Duodenal mucosa (tissue), 2 donors: ENCODE measurements around the gene SQSTM1.

Experiments
- H3K27ac ChIP-seq: one replicate; pipeline ENCODE4 v1.7.0; 2013; ENCODE audit warnings: low read depth, low read length
- H3K27me3 ChIP-seq, 2 donors: one replicate each; pipeline ENCODE4 v1.7.0; 2013; ENCODE audit warnings: low read length in 2 of 2, control low read depth in 1 of 2; ENCODE audit not compliant: insufficient read depth in 2 of 2, control insufficient read depth in 1 of 2
- H3K36me3 ChIP-seq, 2 donors: one replicate each; pipeline ENCODE4 v1.7.0; 2013; ENCODE audit warnings: low read length in 2 of 2, control low read depth in 1 of 2; ENCODE audit not compliant: insufficient read depth in 2 of 2, control insufficient read depth in 1 of 2
- H3K4me1 ChIP-seq, 2 donors: one replicate each; pipeline ENCODE4 v1.7.0; 2013; ENCODE audit warnings: low read length in 2 of 2, control low read depth in 1 of 2; ENCODE audit not compliant: insufficient read depth in 2 of 2, control insufficient read depth in 1 of 2
- H3K4me3 ChIP-seq, 2 donors: one replicate each; pipeline ENCODE4 v1.7.0; 2013; ENCODE audit warnings: low read length in 2 of 2, low read depth in 1 of 2
- H3K9ac ChIP-seq, 2 donors: one replicate each; pipeline ENCODE4 v1.7.0; 2013; ENCODE audit warnings: low read length in 2 of 2, low read depth in 1 of 2
- H3K9me3 ChIP-seq, 2 donors: one replicate each; pipeline ENCODE4 v1.7.0; 2013; ENCODE audit warnings: low read length in 2 of 2, control low read depth in 1 of 2; ENCODE audit not compliant: control insufficient read depth in 1 of 2

SQSTM1 gene

DNA sequence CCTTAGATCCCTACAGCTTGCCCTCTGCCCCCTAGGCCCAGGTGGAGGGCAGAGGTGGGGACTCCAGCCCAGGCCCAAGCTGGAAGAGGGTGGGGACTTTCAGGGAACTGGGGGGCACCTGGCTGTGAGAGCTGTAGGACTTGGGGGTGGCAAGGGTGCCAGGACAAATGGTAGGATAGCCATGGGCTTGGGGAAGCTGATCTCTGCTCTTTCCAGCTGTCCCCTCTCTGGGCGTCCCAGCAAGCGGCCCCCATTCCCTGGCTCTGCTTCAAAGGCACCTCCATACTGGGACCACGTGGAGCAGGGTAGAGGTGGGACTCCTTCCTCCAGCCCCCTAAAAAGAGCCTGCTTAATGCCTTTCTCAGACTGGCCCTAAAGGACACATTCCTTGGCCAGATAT, 26.5 kb upstream of the SQSTM1 start:
- Histone ChIP-seq H3K27ac (no peak overlapping the region), H3K4me1 (peaks cover 32 to 37% of the 10 kb centered on the region in 2 donors), H3K4me3 (peak overlapping the region in 1 of 2 donors; percentile 22)

DNA sequence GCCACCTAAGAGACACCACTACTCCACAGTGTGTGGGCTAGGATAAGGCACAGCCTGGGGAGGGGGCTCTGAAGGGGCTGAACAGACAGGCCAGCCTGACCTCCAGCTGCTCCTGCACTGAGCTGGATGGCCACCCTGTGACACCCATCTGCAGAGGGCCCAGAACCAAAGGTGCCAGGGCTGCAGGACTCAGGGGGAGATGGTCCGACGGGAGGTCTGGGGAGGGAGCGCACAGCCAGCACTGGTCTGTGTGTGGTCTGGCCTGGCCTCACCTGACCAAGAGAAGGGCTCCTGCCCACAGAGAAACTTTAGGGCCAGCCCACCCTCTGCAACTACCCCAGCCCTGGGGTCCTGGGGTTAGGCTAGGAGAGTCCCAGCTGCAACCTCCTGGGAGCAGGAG, 26.1 kb upstream of the SQSTM1 start:
- no peaks in the 10 kb centered on the region for H3K9me3 ChIP-seq
- H3K27ac ChIP-seq = no peak overlapping the region
- peak overlapping the region; percentile 46 to 70 for H3K9ac ChIP-seq
- H3K4me1 ChIP-seq = peaks cover 32 to 37% of the 10 kb centered on the region in 2 donors
- no peaks in the 10 kb centered on the region for H3K27me3 ChIP-seq
- peak overlapping the region; percentile 68 to 76 for H3K4me3 ChIP-seq
- peaks cover 18 to 31% of the 10 kb centered on the region in 2 donors for H3K36me3 ChIP-seq

More for the DNA sequence above, 26.5 kb upstream of the SQSTM1 start:
- no peaks in the 10 kb centered on the region for H3K27me3 ChIP-seq
- peak overlapping the region in 1 of 2 donors; percentile 9 for H3K9ac ChIP-seq
- H3K36me3 ChIP-seq = peaks cover 14 to 27% of the 10 kb centered on the region in 2 donors
- no peaks in the 10 kb centered on the region for H3K9me3 ChIP-seq

DNA sequence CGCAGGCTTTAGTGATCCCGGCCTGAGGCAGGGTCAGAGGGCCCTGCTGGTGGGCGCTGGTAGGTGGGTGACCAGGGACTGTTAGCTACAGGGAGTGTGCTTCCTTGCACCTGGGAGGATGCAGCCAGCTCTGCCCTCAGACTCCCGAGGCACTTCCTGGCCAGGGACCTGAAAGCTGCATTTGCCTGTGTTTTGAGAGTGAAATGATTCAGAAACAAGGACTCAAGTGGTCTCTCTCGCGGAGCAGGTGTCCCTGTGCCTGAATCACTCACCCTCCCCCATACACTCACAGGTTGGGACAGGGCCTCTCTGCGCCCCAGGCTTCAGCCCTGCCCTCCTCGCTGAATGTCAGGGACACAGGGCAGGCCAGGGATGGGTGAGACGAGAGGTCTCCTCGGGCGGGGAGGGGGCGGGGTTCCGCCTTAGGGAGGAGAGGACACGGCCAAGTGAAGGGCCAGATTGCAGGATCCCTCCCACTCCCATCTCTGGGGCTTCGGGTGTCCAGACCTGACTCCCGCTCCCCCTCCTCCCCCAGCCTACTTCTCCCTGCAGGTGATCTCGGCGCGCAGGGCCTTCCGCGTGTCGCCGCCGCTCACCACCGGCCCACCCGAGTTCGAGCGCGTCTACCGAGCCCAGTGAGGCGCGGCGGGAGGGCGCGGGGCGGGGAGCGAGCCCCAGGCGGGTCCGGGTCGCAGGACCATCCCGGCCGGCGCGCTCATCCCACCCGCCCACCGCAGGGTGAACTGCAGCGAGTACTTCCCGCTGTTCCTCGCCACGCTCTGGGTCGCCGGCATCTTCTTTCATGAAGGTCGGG, 25.4 kb upstream of the SQSTM1 start:
- Histone ChIP-seq H3K27me3 (no peaks in the 10 kb centered on the region), H3K27ac (peak overlapping the region; percentile 62), H3K4me1 (peaks cover 32 to 37% of the 10 kb centered on the region in 2 donors), H3K4me3 (peak overlapping the region; percentile 68 to 76), H3K9ac (peak overlapping the region; percentile 46 to 70), H3K36me3 (peaks cover 20 to 37% of the 10 kb centered on the region in 2 donors), H3K9me3 (no peaks in the 10 kb centered on the region)

DNA sequence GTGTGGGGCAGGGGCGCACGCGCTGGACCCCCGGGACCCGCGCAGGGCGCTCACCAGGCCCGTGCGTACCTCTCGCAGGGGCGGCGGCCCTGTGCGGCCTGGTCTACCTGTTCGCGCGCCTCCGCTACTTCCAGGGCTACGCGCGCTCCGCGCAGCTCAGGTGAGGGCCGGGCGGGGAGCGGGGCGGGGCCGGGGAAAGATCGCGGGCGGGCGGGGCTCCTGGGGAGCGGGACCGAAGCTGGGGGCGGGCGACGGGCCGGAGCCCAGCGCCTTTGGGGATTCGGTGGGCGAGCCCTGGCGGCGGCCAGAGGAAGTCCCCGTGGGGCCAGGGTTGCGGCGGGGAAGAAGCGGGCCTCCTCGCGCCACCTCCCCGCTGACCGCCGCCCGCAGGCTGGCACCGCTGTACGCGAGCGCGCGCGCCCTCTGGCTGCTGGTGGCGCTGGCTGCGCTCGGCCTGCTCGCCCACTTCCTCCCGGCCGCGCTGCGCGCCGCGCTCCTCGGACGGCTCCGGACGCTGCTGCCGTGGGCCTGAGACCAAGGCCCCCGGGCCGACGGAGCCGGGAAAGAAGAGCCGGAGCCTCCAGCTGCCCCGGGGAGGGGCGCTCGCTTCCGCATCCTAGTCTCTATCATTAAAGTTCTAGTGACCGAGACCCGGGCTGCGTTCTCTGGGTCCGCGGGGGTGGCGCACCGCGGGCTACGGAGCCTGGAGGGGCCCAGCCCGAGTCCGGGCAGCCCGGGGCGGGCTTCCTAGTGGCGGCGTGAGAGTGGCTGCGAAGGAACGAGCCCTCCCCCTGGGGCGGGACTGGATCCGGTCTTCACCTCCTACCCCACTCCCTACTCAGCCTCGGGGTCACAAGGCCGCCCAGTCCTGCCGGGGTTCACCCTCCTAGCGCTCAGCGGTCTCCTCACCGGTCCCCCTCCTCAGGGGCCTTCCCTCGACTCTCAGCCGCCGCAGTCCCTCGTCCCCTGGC, 24.6 kb upstream of the SQSTM1 start:
- H3K36me3 ChIP-seq = peaks cover 23 to 46% of the 10 kb centered on the region in 2 donors
- H3K27ac ChIP-seq = peak overlapping the region; percentile 62
- no peaks in the 10 kb centered on the region for H3K9me3 ChIP-seq
- peak overlapping the region; percentile 68 to 76 for H3K4me3 ChIP-seq
- peak overlapping the region; percentile 51 to 72 for H3K9ac ChIP-seq
- H3K27me3 ChIP-seq = no peaks in the 10 kb centered on the region
- peaks cover 32 to 37% of the 10 kb centered on the region in 2 donors for H3K4me1 ChIP-seq

DNA sequence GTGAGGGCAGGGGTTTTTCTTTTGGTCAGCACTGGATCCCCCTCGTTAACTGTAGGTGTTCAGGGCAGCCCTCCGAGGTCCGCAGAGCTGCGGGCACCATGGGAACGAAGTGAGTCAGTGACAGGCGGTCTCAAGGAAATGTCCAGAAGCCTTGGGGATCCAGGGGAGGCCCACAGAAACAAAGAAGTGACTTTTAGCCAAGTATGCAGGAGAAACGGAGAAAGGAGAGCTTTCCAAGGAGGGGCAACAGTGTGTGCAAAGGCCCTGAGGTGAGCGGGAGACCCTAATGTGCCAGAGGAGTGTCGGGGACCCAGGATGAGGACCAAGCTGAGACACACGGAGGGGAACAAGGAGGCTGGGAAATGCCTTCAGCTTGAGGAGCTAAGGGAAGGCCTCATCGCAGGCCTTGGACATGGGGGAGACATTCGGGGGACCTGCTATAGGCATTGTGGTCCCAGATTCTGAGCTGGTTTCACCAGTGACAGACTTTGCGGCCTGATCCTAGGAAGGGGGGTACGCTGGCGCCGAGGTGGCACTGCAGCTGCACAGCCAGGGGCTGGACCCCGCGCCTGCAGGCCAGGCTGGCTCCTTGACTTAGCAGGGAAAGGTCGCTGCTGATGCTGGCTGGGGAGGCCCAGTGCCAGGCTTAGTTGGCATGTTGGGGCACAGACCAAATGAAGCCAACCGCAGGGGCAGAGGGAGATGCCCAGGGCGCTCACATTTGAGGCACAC, 23.7 kb upstream of the SQSTM1 start:
- no peaks in the 10 kb centered on the region for H3K9me3 ChIP-seq
- peaks cover 28 to 49% of the 10 kb centered on the region in 2 donors for H3K36me3 ChIP-seq
- H3K9ac ChIP-seq = peak overlapping the region; percentile 51 to 72
- peak overlapping the region; percentile 62 for H3K27ac ChIP-seq
- H3K27me3 ChIP-seq = no peaks in the 10 kb centered on the region
- peaks cover 34 to 40% of the 10 kb centered on the region in 2 donors for H3K4me1 ChIP-seq
- peak overlapping the region; percentile 68 to 76 for H3K4me3 ChIP-seq

DNA sequence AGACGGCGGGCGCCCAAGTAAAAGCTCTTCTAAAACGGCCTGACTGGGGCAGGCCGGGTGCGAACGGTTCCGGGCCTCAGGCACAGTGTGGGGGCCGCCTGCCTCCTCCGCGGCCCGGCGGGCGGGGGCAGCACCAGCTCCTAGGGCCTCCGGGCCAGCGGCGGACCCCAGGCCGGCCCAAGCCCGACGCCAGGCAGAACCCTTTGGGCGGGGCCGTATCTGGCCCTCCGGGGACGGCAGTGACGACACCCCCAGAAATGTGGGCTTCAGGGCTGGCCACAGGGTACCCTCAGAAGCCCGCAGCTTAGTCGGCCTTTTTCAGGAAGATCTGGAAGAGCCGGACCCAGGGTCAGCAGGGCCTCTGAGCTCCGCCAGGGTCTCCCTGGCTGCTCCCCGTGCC, 23.0 kb upstream of the SQSTM1 start:
- no peak overlapping the region for H3K4me3 ChIP-seq
- peaks cover 34 to 53% of the 10 kb centered on the region in 2 donors for H3K36me3 ChIP-seq
- no peaks in the 10 kb centered on the region for H3K9me3 ChIP-seq
- H3K9ac ChIP-seq = no peak overlapping the region
- H3K27ac ChIP-seq = no peak overlapping the region
- no peaks in the 10 kb centered on the region for H3K27me3 ChIP-seq
- H3K4me1 ChIP-seq = peaks cover 41 to 44% of the 10 kb centered on the region in 2 donors

DNA sequence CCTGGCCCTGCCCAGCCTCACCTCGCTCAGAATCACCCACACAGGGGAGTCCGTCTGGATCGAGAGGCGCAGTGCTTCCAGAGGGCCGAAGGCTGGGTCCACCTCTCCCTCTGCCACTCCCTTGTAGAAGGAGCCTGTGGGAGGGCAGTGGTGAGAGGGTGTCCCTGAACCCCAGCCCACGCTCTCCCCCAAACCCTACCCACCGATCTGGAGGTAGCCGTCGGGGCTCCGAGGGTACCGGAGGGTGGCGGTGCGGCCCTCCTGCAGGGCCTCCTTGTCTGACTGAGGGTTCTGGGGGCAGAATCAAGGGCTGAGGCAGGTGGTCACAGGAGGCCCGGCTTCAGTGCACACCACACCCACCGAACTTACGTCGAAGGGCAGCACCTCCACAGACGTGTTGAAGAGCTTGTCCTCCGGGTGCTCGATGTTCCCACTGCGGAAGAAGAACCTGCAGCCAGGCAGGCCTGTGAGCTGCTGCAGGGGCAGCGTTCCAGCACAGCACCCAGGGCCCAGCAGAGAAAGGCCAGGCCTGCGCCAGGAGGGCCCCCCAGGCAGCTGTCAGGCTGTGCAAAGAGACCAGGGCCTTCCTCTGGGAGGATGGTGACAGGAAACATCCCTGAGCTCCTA, 22.4 kb upstream of the SQSTM1 start:
- Histone ChIP-seq H3K36me3 (peaks cover 36 to 54% of the 10 kb centered on the region in 2 donors), H3K9me3 (no peaks in the 10 kb centered on the region), H3K9ac (no peak overlapping the region), H3K27me3 (no peaks in the 10 kb centered on the region), H3K4me3 (no peak overlapping the region), H3K4me1 (peaks cover 42 to 47% of the 10 kb centered on the region in 2 donors), H3K27ac (no peak overlapping the region)

DNA sequence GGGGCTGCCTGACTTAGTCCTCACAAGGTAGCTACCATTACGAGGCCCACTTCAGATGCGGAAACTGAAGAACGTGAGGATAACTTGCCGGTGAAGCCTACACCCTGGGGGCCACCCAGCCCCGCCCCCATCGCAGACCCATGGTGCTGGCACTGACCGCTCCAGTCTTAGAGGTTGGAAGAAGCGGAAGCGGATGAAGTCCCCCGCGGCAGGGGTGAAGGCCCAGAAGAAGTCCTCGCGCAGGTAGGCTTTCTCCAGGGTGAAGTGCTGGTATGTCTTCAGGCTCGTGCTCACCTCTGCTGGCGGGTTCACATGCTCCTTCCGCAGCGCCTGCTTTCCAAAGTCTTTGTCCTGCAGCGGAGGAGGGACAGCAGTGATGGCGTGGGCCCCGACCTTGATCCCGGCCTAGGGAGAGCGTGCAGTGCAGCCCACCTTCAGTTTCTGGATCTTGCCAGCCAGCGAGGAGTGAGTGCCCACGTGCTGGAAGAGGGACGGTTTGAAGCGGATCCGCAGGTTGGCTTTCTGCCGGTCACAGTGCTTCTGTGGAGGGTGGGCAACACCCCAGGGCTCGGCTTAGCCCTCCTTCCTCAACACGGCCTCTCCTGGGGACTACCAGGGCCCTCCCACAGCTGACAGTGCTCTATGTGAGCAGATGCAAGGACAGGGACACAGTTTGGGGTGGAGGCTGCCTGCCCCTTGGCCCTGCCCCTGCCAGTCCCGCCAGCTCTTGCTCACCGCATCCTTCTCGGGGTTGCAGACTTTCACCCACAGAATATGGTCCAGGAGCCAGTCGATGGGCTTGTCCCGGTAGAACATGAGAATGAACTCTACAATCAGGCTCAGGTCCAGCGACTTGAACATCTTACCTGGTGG, 21.7 kb upstream of the SQSTM1 start:
- Histone ChIP-seq H3K27me3 (no peaks in the 10 kb centered on the region), H3K9me3 (no peaks in the 10 kb centered on the region), H3K4me3 (no peak overlapping the region), H3K4me1 (peaks cover 39 to 46% of the 10 kb centered on the region in 2 donors), H3K27ac (no peak overlapping the region), H3K36me3 (peaks cover 36 to 54% of the 10 kb centered on the region in 2 donors), H3K9ac (no peak overlapping the region)

DNA sequence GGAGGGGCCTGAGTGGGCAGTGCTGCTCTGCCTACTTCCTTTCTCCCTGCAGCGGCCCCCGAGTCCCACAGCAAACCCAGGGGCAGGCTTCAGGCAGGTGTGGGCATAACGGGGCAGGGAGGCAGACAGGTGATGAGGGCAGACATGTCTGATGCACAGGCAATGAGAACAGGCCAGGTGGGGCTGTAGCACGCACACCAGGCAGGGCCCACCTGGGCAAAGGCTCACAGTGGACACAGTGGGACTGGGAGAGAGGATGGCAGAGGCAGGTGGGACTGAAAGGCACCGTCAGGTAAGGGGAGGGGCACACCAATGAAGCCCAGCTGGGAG, 21.1 kb upstream of the SQSTM1 start:
- H3K9me3 ChIP-seq = no peaks in the 10 kb centered on the region
- H3K9ac ChIP-seq = no peak overlapping the region
- H3K4me3 ChIP-seq = no peak overlapping the region
- no peak overlapping the region for H3K27ac ChIP-seq
- H3K36me3 ChIP-seq = peaks cover 36 to 54% of the 10 kb centered on the region in 2 donors
- no peaks in the 10 kb centered on the region for H3K27me3 ChIP-seq
- peaks cover 39 to 46% of the 10 kb centered on the region in 2 donors for H3K4me1 ChIP-seq
